Neutrophil (primary cell): ENCODE results near the gene ALDH1L2.
"Not testable (repeated sequence)": the region's sequence is repeated elsewhere in the genome, so short reads cannot be mapped to it uniquely, and the experiment has no call there.

ENCODE experiments used
- H3K27ac ChIP-seq: fragments of 200-600 bp; sonication (generic); 2 replicates; pipeline ENCODE4 v1.5.1; 2016; ENCODE audit warnings: mild to moderate bottlenecking, moderate library complexity
- H3K27me3 ChIP-seq: fragments of 200-600 bp; sonication (generic); 2 replicates; pipeline ENCODE4 v1.6.0; 2016; ENCODE audit warnings: mild to moderate bottlenecking
- H3K36me3 ChIP-seq: fragments of 200-600 bp; sonication (generic); 2 replicates; pipeline ENCODE4 v1.5.1; 2017
- H3K4me1 ChIP-seq, 2 experiments: fragments of 200-600 bp in 1 of 2; sonication (generic) in 1 of 2; 1 replicate in 1 of 2; 2 replicates in 1 of 2; pipeline versions ENCODE4 v1.5.1 to v1.6.1; 2013 to 2016; ENCODE audit warnings: low read depth in 1 of 2, low read length in 1 of 2, mild to moderate bottlenecking in 1 of 2, moderate library complexity in 1 of 2; ENCODE audit not compliant: control insufficient read depth in 1 of 2, insufficient read depth in 1 of 2
- H3K4me3 ChIP-seq, 2 experiments: fragments of 200-600 bp in 1 of 2; sonication (generic) in 1 of 2; 1 replicate in 1 of 2; 2 replicates in 1 of 2; pipeline ENCODE4 v1.5.1; 2013 to 2016; ENCODE audit warnings: low read depth in 1 of 2, low read length in 1 of 2, mild to moderate bottlenecking in 1 of 2, moderate library complexity in 1 of 2
- H3K9me3 ChIP-seq: fragments of 200-600 bp; sonication (generic); 2 replicates; pipeline ENCODE4 v1.5.1; 2016
- CTCF ChIP-seq: fragments of 200-600 bp; sonication (generic); IDR thresholded peaks from 2 replicates; pipeline ENCODE4 v1.5.1; 2016; ENCODE audit warnings: antibody characterized with exemption

Gene ALDH1L2

GRCh38 chr12:105102673-105103072 is 18.4 kb upstream of the ALDH1L2 start:
- no peak for TF ChIP-seq CTCF
- peaks cover 69% of the 10 kb centered on the region for H3K27me3 ChIP-seq
- no peaks in the 10 kb centered on the region for H3K9me3 ChIP-seq
- H3K27ac ChIP-seq: no peak overlapping the region
- H3K4me1 ChIP-seq: peaks cover 6 to 7% of the 10 kb centered on the region in 2 experiments
- H3K4me3 ChIP-seq: no peak overlapping the region
- no peaks in the 10 kb centered on the region for H3K36me3 ChIP-seq

GRCh38 chr12:105100998-105101397 is 16.7 kb upstream of the ALDH1L2 start:
- TF ChIP-seq CTCF: no peak
- no peak overlapping the region for H3K4me3 ChIP-seq
- no peaks in the 10 kb centered on the region for H3K36me3 ChIP-seq
- H3K9me3 ChIP-seq: no peaks in the 10 kb centered on the region
- no peak overlapping the region for H3K27ac ChIP-seq
- peaks cover 58% of the 10 kb centered on the region for H3K27me3 ChIP-seq
- no peaks in the 10 kb centered on the region for H3K4me1 ChIP-seq

- Histone ChIP-seq H3K27me3 (peaks cover 52% of the 10 kb centered on the region), H3K4me1 (no peaks in the 10 kb centered on the region), H3K4me3 (no peak overlapping the region), H3K36me3 (no peaks in the 10 kb centered on the region), H3K9me3 (peaks cover 3% of the 10 kb centered on the region), H3K27ac (no peak overlapping the region)
- no peak for TF ChIP-seq CTCF
Measured at GRCh38 chr12:105100207-105100985, 16.1 kb upstream of the ALDH1L2 start.

- Histone ChIP-seq H3K4me1 (no peaks in the 10 kb centered on the region), H3K9me3 (peaks cover 7% of the 10 kb centered on the region), H3K4me3 (no peak overlapping the region), H3K36me3 (no peaks in the 10 kb centered on the region), H3K27ac (no peak overlapping the region), H3K27me3 (peaks cover 41% of the 10 kb centered on the region)
- TF ChIP-seq CTCF: no peak
Measured at GRCh38 chr12:105099356-105099755, 15.1 kb upstream of the ALDH1L2 start.

GRCh38 chr12:105095338-105095737 is 11.1 kb upstream of the ALDH1L2 start:
- H3K9me3 ChIP-seq, H3K36me3 ChIP-seq, H3K27ac ChIP-seq, H3K4me3 ChIP-seq, H3K4me1 ChIP-seq: not testable (repeated sequence)
- H3K27me3 ChIP-seq: peaks cover 48% of the 10 kb centered on the region

GRCh38 chr12:105092336-105092735 is 8.1 kb upstream of the ALDH1L2 start:
- Histone ChIP-seq H3K27me3 (peaks cover 29% of the 10 kb centered on the region), H3K36me3 (no peaks in the 10 kb centered on the region), H3K4me1 (no peaks in the 10 kb centered on the region), H3K27ac (no peak overlapping the region), H3K4me3 (no peak overlapping the region), H3K9me3 (peaks cover 7% of the 10 kb centered on the region)
- TF ChIP-seq CTCF: no peak
